SU-DHL-6 (cell line): ENCODE measurements around the gene RSBN1L.
A peak's percentile ranks its signal among the peaks of the same experiment; 100 is the strongest.
"Not testable (repeated sequence)": the region's sequence is repeated elsewhere in the genome, so short reads cannot be mapped to it uniquely, and the experiment has no call there.

Experiments
- H2AFZ ChIP-seq: fragments of 200-600 bp; sonication (generic); 2 replicates; pipeline ENCODE4 v1.6.1; 2014; ENCODE audit warnings: low read depth, mild to moderate bottlenecking, moderate library complexity, mixed read lengths, antibody characterized with exemption, low read length; ENCODE audit not compliant: severe bottlenecking
- H3F3A ChIP-seq: fragments of 200-600 bp; shearing (Covaris generic); 2 replicates; pipeline ENCODE4 v1.6.0; 2016; ENCODE audit warnings: antibody characterized with exemption, mild to moderate bottlenecking; ENCODE audit not compliant: insufficient read depth
- H3K27ac ChIP-seq: fragments of 200-600 bp; sonication (generic); 2 replicates; pipeline ENCODE4 v1.5.1; 2016; ENCODE audit warnings: low read depth, mild to moderate bottlenecking, low read length, moderate library complexity, mixed read lengths
- H3K27me3 ChIP-seq: fragments of 200-600 bp; sonication (generic), shearing (Covaris generic); 2 replicates; pipeline ENCODE4 v1.6.0; 2014; ENCODE audit warnings: mild to moderate bottlenecking, low read length
- H3K36me3 ChIP-seq: fragments of 200-600 bp; sonication (generic); 2 replicates; pipeline ENCODE4 v1.6.1; 2014; ENCODE audit warnings: mild to moderate bottlenecking, low read length, mixed read lengths
- H3K4me2 ChIP-seq: fragments of 300-600, 200-600 bp; shearing (Covaris generic), sonication (generic); 2 replicates; pipeline ENCODE4 v1.6.0; 2014; ENCODE audit warnings: low read length, low read depth, mild to moderate bottlenecking; ENCODE audit not compliant: poor library complexity, severe bottlenecking
- H3K4me3 ChIP-seq: fragments of 200-600 bp; sonication (generic); 2 replicates; pipeline ENCODE4 v1.5.1; 2014; ENCODE audit warnings: antibody characterized with exemption, low read length, mild to moderate bottlenecking, mixed read lengths; ENCODE audit not compliant: insufficient read depth, poor library complexity, severe bottlenecking
- H3K79me2 ChIP-seq: fragments of 200-600 bp; sonication (generic); 2 replicates; pipeline ENCODE4 v1.6.1; 2014; ENCODE audit warnings: mild to moderate bottlenecking, low read length, moderate library complexity; ENCODE audit not compliant: insufficient read depth
- H3K9ac ChIP-seq: fragments of 200-600 bp; sonication (generic); 2 replicates; pipeline ENCODE4 v1.7.0; 2014; ENCODE audit warnings: mild to moderate bottlenecking, low read length
- H3K9me2 ChIP-seq: fragments of 200-600 bp; sonication (generic); replicated peaks from 2 replicates; pipeline ENCODE4 v1.6.1; 2014; ENCODE audit warnings: low read length; ENCODE audit not compliant: insufficient read depth
- H3K9me3 ChIP-seq: fragments of 200-600 bp; sonication (generic); 2 replicates; pipeline ENCODE4 v1.6.1; 2014; ENCODE audit warnings: low read length, mixed read lengths; ENCODE audit not compliant: insufficient read depth
- H4K20me1 ChIP-seq: fragments of 200-600 bp; sonication (generic); 2 replicates; pipeline ENCODE4 v1.6.1; 2014; ENCODE audit warnings: low read depth, mild to moderate bottlenecking, antibody characterized with exemption, low read length, moderate library complexity, mixed read lengths
- EZH2phosphoT487 ChIP-seq: fragments of 200-600 bp; sonication (generic), shearing (Covaris generic); conservative IDR thresholded peaks from 2 replicates; pipeline ENCODE4 v1.6.1; 2018; ENCODE audit warnings: mild to moderate bottlenecking, antibody characterized with exemption, low read length, moderate library complexity, mixed read lengths
- TF ChIP-seq, protein P1 (sequence below): fragments of 200-600 bp; sonication (generic); IDR thresholded peaks from one replicate; pipeline ENCODE4 v1.5.1; 2017; ENCODE audit warnings: antibody characterized with exemption, mild to moderate bottlenecking, low read length, moderate library complexity; ENCODE audit not compliant: insufficient read depth, poor library complexity, severe bottlenecking

The RSBN1L gene

DNA sequence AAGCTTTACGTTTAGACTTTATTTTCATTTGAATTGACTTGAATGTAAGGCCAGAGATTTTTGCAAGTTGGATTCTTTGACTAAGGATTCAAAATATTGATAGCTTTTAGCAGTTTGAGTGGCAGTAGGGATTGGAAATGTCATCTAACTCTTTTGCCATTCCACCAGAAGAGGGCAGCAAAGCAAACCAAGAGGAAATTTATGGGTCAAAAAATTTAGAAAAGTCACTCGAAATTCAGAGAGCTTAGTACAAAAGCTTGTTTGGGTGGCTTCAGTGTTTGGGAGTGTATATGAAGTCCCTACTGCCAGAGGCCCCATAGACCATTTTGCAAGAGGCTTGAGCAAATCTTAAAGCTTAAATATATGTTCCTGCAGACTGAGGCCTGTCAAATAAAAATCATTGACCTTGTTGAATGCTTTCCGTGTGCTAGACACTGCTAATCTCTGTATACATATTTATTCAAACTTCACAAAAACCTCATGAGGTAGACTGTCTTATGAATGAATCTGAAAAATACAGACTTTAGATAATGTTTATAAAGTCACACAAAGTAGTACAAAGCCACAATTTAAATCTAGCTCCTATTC is 44.6 kb upstream of the RSBN1L start:
- no peak overlapping the region for H3K27ac ChIP-seq
- H4K20me1 ChIP-seq, result no peaks in the 10 kb centered on the region
- no peaks in the 10 kb centered on the region for H3K9me2 ChIP-seq
- no peak overlapping the region for H2AFZ ChIP-seq
- H3K36me3 ChIP-seq, result no peaks in the 10 kb centered on the region
- no peak overlapping the region for H3K4me2 ChIP-seq
- H3K4me3 ChIP-seq, result no peak overlapping the region
- no peaks in the 10 kb centered on the region for H3K27me3 ChIP-seq
- TF ChIP-seq, protein P1, sequence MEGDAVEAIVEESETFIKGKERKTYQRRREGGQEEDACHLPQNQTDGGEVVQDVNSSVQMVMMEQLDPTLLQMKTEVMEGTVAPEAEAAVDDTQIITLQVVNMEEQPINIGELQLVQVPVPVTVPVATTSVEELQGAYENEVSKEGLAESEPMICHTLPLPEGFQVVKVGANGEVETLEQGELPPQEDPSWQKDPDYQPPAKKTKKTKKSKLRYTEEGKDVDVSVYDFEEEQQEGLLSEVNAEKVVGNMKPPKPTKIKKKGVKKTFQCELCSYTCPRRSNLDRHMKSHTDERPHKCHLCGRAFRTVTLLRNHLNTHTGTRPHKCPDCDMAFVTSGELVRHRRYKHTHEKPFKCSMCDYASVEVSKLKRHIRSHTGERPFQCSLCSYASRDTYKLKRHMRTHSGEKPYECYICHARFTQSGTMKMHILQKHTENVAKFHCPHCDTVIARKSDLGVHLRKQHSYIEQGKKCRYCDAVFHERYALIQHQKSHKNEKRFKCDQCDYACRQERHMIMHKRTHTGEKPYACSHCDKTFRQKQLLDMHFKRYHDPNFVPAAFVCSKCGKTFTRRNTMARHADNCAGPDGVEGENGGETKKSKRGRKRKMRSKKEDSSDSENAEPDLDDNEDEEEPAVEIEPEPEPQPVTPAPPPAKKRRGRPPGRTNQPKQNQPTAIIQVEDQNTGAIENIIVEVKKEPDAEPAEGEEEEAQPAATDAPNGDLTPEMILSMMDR, result peak; percentile 90
- TF ChIP-seq EZH2phosphoT487, result no peak
- no peaks in the 10 kb centered on the region for H3K9me3 ChIP-seq
- no peaks in the 10 kb centered on the region for H3F3A ChIP-seq
- no peak overlapping the region for H3K9ac ChIP-seq
- no peaks in the 10 kb centered on the region for H3K79me2 ChIP-seq

DNA sequence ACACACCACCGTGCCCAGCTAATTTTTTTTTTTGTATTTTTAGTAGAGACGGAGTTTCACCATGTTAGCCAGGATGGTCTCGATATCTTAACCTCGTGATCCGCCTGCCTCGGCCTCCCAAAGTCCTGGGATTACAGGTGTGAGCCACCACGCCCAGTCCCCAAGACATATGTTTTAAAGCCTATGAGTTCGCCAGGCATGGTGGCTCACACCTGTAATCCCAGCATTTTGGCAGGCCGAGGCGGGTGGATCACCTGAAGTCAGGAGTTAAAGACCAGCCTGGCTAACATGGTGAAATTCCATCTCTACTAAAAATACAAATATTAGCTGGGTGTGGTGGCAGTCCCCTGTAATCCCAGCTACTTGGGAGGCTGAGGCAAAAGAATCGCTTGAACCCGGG is 43.4 kb upstream of the RSBN1L start:
- not testable (repeated sequence) for H4K20me1 ChIP-seq, H3K79me2 ChIP-seq, H3F3A ChIP-seq, H3K9me3 ChIP-seq, H3K4me3 ChIP-seq, H3K9ac ChIP-seq, H2AFZ ChIP-seq, H3K36me3 ChIP-seq, H3K27me3 ChIP-seq, H3K27ac ChIP-seq, H3K9me2 ChIP-seq, H3K4me2 ChIP-seq

DNA sequence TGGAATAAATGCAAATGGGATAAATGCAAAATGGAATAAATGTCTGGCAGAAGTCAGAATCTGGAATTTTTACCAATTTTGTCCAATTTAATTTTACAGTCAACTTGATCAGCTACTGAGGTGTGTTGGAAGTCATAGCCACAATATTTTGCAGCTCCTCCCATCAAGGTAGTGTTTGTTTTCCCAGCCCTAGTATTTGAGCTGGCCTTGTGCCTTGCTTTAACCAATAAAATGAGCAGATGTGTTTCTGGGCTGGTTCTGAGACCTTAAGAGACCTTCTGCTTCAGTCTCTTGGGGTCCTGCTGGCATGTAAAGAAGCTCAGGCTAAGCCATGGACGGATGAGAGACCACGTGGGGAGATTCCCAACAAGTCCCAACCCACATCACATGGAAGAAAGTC is 42.7 kb upstream of the RSBN1L start:
- no peaks in the 10 kb centered on the region for H4K20me1 ChIP-seq
- TF ChIP-seq EZH2phosphoT487, result no peak
- TF ChIP-seq, protein P1, result no peak
- no peak overlapping the region for H3K4me3 ChIP-seq
- H3K4me2 ChIP-seq, result no peak overlapping the region
- H3K79me2 ChIP-seq, result no peaks in the 10 kb centered on the region
- no peaks in the 10 kb centered on the region for H3K9me2 ChIP-seq
- H3K36me3 ChIP-seq, result no peaks in the 10 kb centered on the region
- H3K9ac ChIP-seq, result no peak overlapping the region
- H3K9me3 ChIP-seq, result no peaks in the 10 kb centered on the region
- no peaks in the 10 kb centered on the region for H3F3A ChIP-seq
- no peaks in the 10 kb centered on the region for H3K27me3 ChIP-seq
- H2AFZ ChIP-seq, result no peak overlapping the region
- no peak overlapping the region for H3K27ac ChIP-seq

DNA sequence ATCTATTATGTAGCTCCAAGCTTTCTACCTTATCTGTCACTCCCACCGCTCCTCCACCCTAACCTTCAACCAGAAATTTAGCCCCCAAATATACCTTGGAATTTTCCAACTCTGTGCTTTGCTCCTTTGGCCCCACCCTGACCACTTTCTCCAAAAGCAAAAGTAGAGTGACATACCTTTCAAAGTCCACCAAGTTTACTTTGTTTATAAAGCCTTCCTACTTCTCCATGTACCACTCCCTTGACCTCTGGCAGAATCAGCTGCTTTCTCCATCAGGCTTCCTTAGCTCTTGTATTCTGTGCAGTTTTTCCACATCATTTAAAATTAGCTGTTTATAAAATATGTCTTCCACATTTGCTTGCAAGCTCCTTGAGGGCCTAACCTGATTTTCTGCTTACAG is 40.9 kb upstream of the RSBN1L start:
- H3K4me2 ChIP-seq, result no peak overlapping the region
- no peak overlapping the region for H3K9ac ChIP-seq
- no peaks in the 10 kb centered on the region for H3F3A ChIP-seq
- no peaks in the 10 kb centered on the region for H4K20me1 ChIP-seq
- no peaks in the 10 kb centered on the region for H3K36me3 ChIP-seq
- H2AFZ ChIP-seq, result no peak overlapping the region
- H3K27me3 ChIP-seq, result no peaks in the 10 kb centered on the region
- H3K4me3 ChIP-seq, result no peak overlapping the region
- no peak overlapping the region for H3K27ac ChIP-seq
- H3K9me3 ChIP-seq, result no peaks in the 10 kb centered on the region
- H3K79me2 ChIP-seq, result no peaks in the 10 kb centered on the region
- H3K9me2 ChIP-seq, result no peaks in the 10 kb centered on the region
- TF ChIP-seq, protein P1, result no peak
- TF ChIP-seq EZH2phosphoT487, result no peak
